NCI-H146 (cell line): Measurements from ENCODE around the gene ARHGAP36.
A peak's percentile ranks its signal among the peaks of the same experiment; 100 is the strongest.

Experiments used
- DNase-seq: peaks from one replicate; lab custom pipeline; 2025; lab: John Stamatoyannopoulos, UW

The ARHGAP36 gene

DNA sequence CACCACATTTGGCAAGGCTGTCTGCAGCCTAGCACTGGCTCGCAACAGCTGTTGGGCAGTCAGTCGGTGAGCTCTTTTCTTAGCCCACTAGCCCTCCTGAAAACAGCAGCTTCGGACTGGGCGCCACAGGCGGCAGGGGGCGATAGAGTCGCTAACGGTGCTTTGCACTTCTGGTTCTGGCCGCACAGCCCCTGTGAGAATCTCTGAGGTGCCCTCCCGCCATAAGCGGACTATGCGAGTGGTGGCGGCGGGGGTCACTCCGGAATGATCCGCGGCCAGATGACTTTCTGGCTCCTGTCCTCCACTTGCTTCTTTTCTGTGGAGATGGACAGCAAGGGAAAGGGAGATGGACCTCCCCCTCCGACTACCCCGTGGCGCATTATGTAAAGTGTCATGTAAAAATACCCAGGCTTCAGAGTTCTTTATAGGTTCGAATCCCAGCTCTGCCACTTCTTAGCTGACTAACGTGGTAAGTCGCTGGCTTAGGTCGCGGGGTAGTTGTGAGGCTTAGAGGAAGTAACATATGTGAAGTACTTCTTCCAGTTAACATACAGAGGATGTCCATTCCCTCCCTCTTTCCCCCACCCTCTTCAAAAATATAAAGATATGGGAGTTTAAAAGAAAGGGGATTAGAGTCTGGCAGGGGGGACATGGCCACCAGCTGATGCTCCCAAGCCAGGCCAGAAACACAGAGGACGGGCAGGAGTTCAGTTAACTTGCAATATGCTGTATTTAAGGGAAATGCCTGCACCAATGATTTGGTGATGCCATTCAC, 11.0 kb downstream of the ARHGAP36 start:
- DNase-seq, result peak; percentile 3

DNA sequence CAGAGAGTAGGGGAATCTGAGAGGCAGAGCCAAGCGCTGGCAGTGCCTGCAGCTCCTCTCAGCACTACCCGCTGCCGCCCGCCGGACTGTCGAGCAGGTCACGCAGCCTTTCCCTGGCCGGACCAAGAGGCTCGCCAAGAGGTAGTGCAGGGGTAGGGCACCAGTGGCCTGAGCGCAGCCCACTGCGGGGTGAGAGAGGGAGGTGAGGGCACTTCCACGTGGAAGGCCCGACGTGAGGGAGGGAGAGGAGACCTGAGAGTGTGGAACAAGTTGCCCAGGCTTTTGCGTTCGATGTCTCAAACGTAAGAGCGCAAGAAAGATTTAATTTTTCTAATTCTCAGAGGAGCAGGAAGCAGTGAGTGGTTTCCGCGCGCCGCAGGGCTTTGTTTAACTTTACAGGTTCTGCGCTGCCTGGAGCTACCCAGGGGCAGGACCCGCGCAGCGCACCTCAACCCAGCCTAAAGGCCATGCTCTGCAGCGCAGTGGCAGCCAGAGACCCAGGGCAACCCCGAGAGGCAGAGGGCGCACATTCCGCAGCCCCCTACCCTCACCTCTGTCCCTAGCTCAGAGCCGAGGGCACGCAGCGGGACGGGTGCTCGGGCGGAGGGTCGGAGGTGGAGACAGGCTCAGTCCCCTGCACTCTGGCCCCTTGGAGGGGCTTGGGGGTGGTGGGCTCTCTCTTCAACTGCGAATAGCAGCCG, 14.9 kb downstream of the ARHGAP36 start:
- no peak for DNase-seq

- no peak for DNase-seq
These were observed 15.5 kb downstream of the ARHGAP36 start for GRCh38 chrX:131073607-131074006.

- DNase-seq, result no peak
These were observed 23.9 kb downstream of the ARHGAP36 start for GRCh38 chrX:131081772-131082740.

DNA sequence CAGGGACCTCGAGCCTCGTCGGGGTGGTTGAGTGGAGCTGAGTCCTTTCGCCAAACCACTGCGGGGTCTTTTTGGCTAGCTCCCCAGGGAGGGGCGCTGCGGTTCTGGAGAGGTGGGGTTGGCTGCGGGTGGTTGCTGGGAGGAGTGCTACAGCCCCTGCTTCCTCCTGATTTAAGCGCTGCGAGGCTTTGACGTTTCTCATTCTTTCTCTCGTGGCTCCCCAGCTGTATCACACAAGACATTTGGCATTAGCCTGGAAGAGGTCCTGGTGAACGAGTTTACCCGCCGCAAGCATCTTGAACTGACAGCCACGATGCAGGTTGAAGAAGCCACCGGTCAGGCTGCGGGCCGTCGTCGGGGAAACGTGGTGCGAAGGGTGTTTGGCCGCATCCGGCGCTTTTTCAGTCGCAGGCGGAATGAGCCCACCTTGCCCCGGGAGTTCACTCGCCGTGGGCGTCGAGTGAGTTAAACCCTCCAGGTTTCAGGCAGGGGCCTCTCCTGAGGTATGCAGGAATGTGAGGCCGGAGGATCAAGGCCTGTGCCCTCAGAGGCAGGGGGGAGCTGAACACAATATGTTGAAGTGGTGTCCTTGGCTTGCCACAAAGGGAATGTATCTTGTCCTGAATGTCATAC, 25.5 kb downstream of the ARHGAP36 start:
- DNase-seq, result no peak

DNA sequence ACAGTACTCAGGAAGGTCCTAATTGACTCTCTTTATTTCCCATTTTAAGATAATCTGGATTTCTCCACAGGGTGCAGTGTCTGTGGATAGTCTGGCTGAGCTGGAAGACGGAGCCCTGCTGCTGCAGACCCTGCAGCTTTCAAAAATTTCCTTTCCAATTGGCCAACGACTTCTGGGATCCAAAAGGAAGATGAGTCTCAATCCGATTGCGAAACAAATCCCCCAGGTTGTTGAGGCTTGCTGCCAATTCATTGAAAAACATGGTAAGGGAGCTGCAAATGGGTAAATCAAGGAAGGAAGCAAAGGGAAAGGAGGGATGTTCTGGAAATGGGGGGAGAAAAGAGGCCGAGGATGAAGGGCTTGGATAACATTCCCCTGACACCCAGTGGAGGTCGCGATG, 26.0 kb downstream of the ARHGAP36 start:
- DNase-seq, result no peak

DNA sequence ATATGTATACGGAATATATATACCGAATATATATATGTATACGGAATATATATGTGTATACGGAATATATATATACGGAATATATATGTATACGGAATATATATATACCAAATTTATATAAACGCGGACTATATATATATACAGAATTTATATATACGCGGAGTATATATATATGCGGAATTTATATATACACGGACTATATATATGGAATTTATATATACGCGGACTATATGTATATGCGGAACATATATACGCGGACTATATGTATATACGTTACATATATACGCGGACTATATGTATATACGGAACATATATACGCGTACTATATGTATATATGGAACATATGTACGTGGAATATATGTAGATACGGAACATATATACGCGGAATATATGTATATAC, 78.6 kb downstream of the ARHGAP36 start:
- DNase-seq, result no peak

GRCh38 chrX:131139072-131139471, 80.9 kb downstream of the ARHGAP36 start:
- DNase-seq, result no peak
